PC-9 (cell line): Measurements from ENCODE around the gene TPRN.

Source experiments
- CTCF ChIP-seq: fragments of 200-600 bp; sonication (generic); conservative IDR thresholded peaks from 2 replicates; pipeline ENCODE4 v1.6.1; 2017; ENCODE audit warnings: mixed run types, antibody characterized with exemption, mild to moderate bottlenecking, moderate library complexity
- EZH2 ChIP-seq: fragments of 200-600 bp; sonication (generic); IDR thresholded peaks from 2 replicates; pipeline ENCODE4 v1.8.0; 2017; ENCODE audit warnings: antibody characterized with exemption, low read depth

- TF ChIP-seq CTCF (no peak), EZH2 (no peak)
Observed at GRCh38 chr9:137227853-137228505, 27.4 kb upstream of the TPRN start.
